G401 (cell line): Measurements from ENCODE around the gene ITPKA. TPM values are rescaled to one million over a fixed set of nuclear protein-coding genes. Genes with fewer than 3 reads are reported as not detected.

ENCODE experiments used
- DNase-seq: peaks from one replicate; pipeline ENCODE4 v3.0.0-alpha.2; 2015; ENCODE audit warnings: low spot score
- in situ Hi-C: cut with HindIII; loops from 2 replicates; pipeline ENCODE4 v1.10.0; 2016; ENCODE audit warnings: low sequenced_read_pairs, mixed read lengths
- total RNA-seq: library from RNA; depleted of rRNA; stranded (reverse); fragments of >200 nt; shearing (Covaris generic); gene quantifications from 2 replicates; pipeline ENCODE4 v1.2.3, GENCODE V29; 2014; rRNA removed

The ITPKA gene
- total RNA-seq, 1 experiment from 2014 or later: 20.0 TPM

DNA sequence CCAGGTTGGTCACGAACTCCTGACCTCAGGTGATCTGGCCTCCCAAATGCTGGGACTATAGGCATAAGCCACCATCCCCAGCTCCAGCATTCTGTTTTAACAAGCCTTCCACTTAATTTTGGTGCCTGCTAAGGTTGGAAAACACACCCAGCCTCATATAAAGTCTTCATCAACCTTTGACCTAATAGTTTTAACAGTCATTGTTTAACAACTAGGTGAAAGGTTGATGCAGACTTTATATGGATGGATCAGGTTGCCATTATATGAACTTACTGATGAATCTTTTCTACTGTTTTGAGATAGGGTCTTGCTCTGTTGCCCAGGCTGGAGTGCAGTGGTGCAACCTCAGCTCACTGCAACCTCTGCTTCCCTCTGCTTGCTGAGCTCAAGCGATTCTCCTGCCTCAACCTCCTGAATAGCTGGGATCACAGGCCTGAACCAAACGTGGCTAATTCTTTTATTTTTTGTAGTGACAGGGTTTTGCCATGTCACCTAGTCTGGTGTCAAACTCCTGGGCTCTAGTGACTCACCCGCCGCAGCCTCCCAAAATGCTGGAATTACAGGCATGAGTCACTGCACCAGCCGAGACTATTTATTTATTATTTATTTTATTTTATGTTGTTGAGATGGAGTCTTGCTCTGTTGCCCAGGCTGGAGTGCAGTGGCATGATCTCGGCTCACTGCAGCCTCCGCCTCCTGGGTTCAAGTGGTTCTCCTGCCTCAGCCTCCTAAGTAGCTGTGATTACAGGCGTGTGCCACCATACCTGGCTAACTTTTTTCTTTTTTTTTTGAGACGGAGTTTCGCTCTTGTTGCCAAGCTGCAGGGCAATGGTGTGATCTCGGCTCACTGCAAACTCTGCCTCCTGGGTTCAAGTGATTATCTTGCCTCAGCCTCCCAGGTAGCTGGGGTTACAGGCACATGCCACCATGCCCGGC is 53.4 kb downstream of the ITPKA start:
- in situ Hi-C loops: no loop called here
- DNase-seq: no peak

DNA sequence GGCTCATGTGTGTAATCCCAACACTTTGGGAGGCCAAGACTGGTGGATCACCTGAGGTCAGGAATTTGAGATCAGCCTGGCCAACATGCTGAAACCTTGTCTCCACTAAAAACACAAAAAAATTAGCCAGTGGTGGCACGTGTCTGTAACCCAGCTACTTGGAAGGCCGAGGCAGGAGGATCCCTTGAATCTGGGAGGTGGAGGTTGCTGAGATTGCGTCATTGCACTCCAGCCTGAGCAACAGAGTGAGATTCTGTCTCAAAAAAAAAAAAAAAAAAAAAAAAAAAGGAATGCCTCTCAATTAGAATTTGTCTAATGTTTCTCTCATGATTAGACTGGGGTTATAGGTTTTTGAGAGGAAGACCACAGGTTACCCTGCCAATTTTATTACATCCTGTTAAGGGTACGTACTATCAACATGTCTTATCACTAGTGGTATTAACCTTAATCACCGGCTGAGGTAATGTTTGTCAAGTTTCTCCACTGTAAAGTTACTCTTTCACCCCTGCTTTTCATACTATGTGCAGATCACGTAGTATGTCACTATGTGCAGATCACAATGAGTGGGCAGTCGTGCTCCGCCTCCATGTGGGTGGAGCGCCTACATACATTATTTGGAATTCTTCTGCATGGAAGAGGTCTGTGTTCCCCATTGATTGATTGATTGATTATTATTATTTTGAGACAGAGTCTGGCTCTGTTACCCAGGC is 56.5 kb downstream of the ITPKA start:
- in situ Hi-C loops: no loop called here

More for the DNA sequence above, 56.5 kb downstream of the ITPKA start:
- DNase-seq: no peak

Other genes starting within 250 kb of the ITPKA start
- gene OIP5, start 161.3 kb upstream of the ITPKA start, total RNA-seq: 43.0 and 45.4 TPM in 2 replicates
- gene NUSAP1, start 161.0 kb upstream of the ITPKA start, total RNA-seq: 147 and 237 TPM in 2 replicates
- 16.4 and 30.0 TPM in 2 replicates for gene NDUFAF1, start 91.4 kb upstream of the ITPKA start, total RNA-seq
- 24.6 and 58.4 TPM in 2 replicates for gene RTF1, start 76.8 kb upstream of the ITPKA start, total RNA-seq
- gene LTK, start 20.0 kb downstream of the ITPKA start, total RNA-seq: not detected in 2 replicates
- 24.3 and 46.5 TPM in 2 replicates for gene RPAP1, start 50.4 kb downstream of the ITPKA start, total RNA-seq
- gene TYRO3, start 65.3 kb downstream of the ITPKA start, total RNA-seq: 25.9 and 26.2 TPM in 2 replicates
- 9.5 and 22.0 TPM in 2 replicates for gene MGA, start 166.5 kb downstream of the ITPKA start, total RNA-seq